WTC11 (cell line): ENCODE measurements around the gene BTBD2.

ENCODE experiments used
- FOXK1 ChIP-seq: sonication (generic); formaldehyde crosslinking; IDR thresholded peaks from 2 replicates; pipeline ENCODE4 v1.8.0; 2022; ENCODE audit warnings: mild to moderate bottlenecking, moderate library complexity, missing genetic modification reagents
- SOX15 ChIP-seq: fragments of 250-450 bp; sonication (Bioruptor Pico); IDR thresholded peaks from 2 replicates; pipeline ENCODE4 v1.9.0; 2021; ENCODE audit warnings: mild to moderate bottlenecking
- ZNF121 ChIP-seq: sonication (generic); formaldehyde crosslinking; IDR thresholded peaks from 2 replicates; pipeline ENCODE4 v1.8.0; 2023; ENCODE audit warnings: missing genetic modification reagents
- TF ChIP-seq, protein P1 (sequence below): fragments of 200-600 bp; IDR thresholded peaks from 2 replicates; pipeline ENCODE4 v1.8.0; 2022; ENCODE audit warnings: antibody characterized with exemption
- TF ChIP-seq, protein P2 (sequence below): sonication (generic); formaldehyde crosslinking; IDR thresholded peaks from 2 replicates; pipeline ENCODE4 v1.8.1; 2022; ENCODE audit warnings: low read depth, missing genetic modification reagents, borderline replicate concordance
- TF ChIP-seq, protein P3 (sequence below): sonication (generic); formaldehyde crosslinking; IDR thresholded peaks from 2 replicates; pipeline ENCODE4 v1.8.0; 2022; ENCODE audit warnings: mild to moderate bottlenecking, missing genetic modification reagents
- TF ChIP-seq, protein P4 (sequence below): sonication (generic); formaldehyde crosslinking; IDR thresholded peaks from 2 replicates; pipeline ENCODE4 v1.8.0; 2022; ENCODE audit warnings: mild to moderate bottlenecking, missing genetic modification reagents
- TF ChIP-seq, protein P5 (sequence below): sonication (generic); formaldehyde crosslinking; IDR thresholded peaks from 2 replicates; pipeline ENCODE4 v1.8.0; 2022; ENCODE audit warnings: mild to moderate bottlenecking, missing genetic modification reagents
- TF ChIP-seq, protein P6 (sequence below): sonication (generic); formaldehyde crosslinking; IDR thresholded peaks from 2 replicates; pipeline ENCODE4 v1.8.0; 2022; ENCODE audit warnings: missing genetic modification reagents

DNA sequence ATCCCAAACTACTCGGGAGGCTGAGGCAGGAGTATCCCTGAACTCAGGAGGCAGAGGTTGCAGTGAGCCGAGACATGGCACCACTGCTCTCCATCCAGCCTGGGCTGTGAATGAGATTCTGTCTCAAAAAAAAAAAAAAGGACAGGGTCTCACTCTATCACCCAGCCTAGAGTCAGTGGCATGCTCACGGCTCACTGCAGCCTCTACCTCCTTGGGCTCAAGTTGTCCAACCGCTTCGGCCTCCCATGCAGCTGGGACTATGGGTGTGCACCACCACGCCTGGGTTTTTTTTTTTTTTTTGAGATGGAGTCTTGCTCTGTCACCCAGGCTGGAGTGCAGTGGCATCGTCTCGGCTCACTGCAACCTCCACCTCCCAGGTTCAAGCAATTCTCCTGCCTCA lies 20.9 kb upstream of the BTBD2 start:
- TF ChIP-seq, protein P1, sequence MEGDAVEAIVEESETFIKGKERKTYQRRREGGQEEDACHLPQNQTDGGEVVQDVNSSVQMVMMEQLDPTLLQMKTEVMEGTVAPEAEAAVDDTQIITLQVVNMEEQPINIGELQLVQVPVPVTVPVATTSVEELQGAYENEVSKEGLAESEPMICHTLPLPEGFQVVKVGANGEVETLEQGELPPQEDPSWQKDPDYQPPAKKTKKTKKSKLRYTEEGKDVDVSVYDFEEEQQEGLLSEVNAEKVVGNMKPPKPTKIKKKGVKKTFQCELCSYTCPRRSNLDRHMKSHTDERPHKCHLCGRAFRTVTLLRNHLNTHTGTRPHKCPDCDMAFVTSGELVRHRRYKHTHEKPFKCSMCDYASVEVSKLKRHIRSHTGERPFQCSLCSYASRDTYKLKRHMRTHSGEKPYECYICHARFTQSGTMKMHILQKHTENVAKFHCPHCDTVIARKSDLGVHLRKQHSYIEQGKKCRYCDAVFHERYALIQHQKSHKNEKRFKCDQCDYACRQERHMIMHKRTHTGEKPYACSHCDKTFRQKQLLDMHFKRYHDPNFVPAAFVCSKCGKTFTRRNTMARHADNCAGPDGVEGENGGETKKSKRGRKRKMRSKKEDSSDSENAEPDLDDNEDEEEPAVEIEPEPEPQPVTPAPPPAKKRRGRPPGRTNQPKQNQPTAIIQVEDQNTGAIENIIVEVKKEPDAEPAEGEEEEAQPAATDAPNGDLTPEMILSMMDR: no peak
- TF ChIP-seq, protein P2, sequence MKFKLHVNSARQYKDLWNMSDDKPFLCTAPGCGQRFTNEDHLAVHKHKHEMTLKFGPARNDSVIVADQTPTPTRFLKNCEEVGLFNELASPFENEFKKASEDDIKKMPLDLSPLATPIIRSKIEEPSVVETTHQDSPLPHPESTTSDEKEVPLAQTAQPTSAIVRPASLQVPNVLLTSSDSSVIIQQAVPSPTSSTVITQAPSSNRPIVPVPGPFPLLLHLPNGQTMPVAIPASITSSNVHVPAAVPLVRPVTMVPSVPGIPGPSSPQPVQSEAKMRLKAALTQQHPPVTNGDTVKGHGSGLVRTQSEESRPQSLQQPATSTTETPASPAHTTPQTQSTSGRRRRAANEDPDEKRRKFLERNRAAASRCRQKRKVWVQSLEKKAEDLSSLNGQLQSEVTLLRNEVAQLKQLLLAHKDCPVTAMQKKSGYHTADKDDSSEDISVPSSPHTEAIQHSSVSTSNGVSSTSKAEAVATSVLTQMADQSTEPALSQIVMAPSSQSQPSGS (CRISPR knock-in tag): no peak
- TF ChIP-seq, protein P3, sequence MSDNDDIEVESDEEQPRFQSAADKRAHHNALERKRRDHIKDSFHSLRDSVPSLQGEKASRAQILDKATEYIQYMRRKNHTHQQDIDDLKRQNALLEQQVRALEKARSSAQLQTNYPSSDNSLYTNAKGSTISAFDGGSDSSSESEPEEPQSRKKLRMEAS (CRISPR knock-in tag): no peak
- TF ChIP-seq FOXK1 (CRISPR knock-in tag) (no peak), ZNF121 (CRISPR knock-in tag) (no peak), SOX15 (no peak)
- TF ChIP-seq, protein P4, sequence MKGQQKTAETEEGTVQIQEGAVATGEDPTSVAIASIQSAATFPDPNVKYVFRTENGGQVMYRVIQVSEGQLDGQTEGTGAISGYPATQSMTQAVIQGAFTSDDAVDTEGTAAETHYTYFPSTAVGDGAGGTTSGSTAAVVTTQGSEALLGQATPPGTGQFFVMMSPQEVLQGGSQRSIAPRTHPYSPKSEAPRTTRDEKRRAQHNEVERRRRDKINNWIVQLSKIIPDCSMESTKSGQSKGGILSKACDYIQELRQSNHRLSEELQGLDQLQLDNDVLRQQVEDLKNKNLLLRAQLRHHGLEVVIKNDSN (CRISPR knock-in tag): no peak
- TF ChIP-seq, protein P5, sequence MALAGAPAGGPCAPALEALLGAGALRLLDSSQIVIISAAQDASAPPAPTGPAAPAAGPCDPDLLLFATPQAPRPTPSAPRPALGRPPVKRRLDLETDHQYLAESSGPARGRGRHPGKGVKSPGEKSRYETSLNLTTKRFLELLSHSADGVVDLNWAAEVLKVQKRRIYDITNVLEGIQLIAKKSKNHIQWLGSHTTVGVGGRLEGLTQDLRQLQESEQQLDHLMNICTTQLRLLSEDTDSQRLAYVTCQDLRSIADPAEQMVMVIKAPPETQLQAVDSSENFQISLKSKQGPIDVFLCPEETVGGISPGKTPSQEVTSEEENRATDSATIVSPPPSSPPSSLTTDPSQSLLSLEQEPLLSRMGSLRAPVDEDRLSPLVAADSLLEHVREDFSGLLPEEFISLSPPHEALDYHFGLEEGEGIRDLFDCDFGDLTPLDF (CRISPR knock-in tag): no peak
- TF ChIP-seq, protein P6, sequence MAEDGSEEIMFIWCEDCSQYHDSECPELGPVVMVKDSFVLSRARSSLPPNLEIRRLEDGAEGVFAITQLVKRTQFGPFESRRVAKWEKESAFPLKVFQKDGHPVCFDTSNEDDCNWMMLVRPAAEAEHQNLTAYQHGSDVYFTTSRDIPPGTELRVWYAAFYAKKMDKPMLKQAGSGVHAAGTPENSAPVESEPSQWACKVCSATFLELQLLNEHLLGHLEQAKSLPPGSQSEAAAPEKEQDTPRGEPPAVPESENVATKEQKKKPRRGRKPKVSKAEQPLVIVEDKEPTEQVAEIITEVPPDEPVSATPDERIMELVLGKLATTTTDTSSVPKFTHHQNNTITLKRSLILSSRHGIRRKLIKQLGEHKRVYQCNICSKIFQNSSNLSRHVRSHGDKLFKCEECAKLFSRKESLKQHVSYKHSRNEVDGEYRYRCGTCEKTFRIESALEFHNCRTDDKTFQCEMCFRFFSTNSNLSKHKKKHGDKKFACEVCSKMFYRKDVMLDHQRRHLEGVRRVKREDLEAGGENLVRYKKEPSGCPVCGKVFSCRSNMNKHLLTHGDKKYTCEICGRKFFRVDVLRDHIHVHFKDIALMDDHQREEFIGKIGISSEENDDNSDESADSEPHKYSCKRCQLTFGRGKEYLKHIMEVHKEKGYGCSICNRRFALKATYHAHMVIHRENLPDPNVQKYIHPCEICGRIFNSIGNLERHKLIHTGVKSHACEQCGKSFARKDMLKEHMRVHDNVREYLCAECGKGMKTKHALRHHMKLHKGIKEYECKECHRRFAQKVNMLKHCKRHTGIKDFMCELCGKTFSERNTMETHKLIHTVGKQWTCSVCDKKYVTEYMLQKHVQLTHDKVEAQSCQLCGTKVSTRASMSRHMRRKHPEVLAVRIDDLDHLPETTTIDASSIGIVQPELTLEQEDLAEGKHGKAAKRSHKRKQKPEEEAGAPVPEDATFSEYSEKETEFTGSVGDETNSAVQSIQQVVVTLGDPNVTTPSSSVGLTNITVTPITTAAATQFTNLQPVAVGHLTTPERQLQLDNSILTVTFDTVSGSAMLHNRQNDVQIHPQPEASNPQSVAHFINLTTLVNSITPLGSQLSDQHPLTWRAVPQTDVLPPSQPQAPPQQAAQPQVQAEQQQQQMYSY (CRISPR knock-in tag): no peak
